Fibroblast of lung (primary cell): ENCODE data around the gene SLC6A20. TPM values are rescaled to one million over a fixed set of nuclear protein-coding genes. Genes with fewer than 3 reads are reported as not detected.

Source experiments
- polyA plus RNA-seq, 2 donors: library from polyadenylated mRNA; depleted of rRNA in 1 of 2; stranded (reverse) in 1 of 2; unstranded in 1 of 2; fragments of >200 nt; gene quantifications; 2 replicates each; pipeline ENCODE4 v1.2.1, GENCODE V29; 2011 to 2012; ENCODE audit warnings: missing spikeins in 1 of 2
- total RNA-seq: library from RNA; depleted of rRNA; stranded (reverse); fragments of >200 nt; gene quantifications from 2 replicates; pipeline ENCODE4 v1.2.1, GENCODE V29; 2014

Gene SLC6A20
- total and polyA plus RNA-seq, 2 donors (not counting 1 experiment from before 2014, with no cell fraction given): not detected

Other genes with a start within 250 kb of the SLC6A20 start
- gene LIMD1, start 201.8 kb downstream of the SLC6A20 start, total RNA-seq: 20.0 and 33.9 TPM in 2 replicates
- 16.0 and 16.8 TPM in 2 replicates for gene LIMD1, start 201.8 kb downstream of the SLC6A20 start, polyA plus RNA-seq
- gene SACM1L, start 107.1 kb downstream of the SLC6A20 start, total RNA-seq: 30.0 and 41.8 TPM in 2 replicates
- gene SACM1L, start 107.1 kb downstream of the SLC6A20 start, polyA plus RNA-seq: 27.1 and 33.3 TPM in 2 replicates
- 12.4 and 16.2 TPM in 2 replicates for gene LZTFL1, start 45.6 kb upstream of the SLC6A20 start, total RNA-seq
- 18.7 and 28.0 TPM in 2 replicates for gene LZTFL1, start 45.6 kb upstream of the SLC6A20 start, polyA plus RNA-seq
- gene CCR9, start 90.0 kb upstream of the SLC6A20 start, total RNA-seq: not detected in 2 replicates
- not detected in 2 replicates for gene CCR9, start 90.0 kb upstream of the SLC6A20 start, polyA plus RNA-seq
- not detected in 2 replicates for gene CXCR6, start 146.9 kb upstream of the SLC6A20 start, total RNA-seq
- gene CXCR6, start 146.9 kb upstream of the SLC6A20 start, polyA plus RNA-seq: 0.02 TPM in 1 of 2 replicates, not detected in the other
- 48.0 and 82.2 TPM in 2 replicates for gene FYCO1, start 199.3 kb upstream of the SLC6A20 start, total RNA-seq
- 19.2 and 24.8 TPM in 2 replicates for gene FYCO1, start 199.3 kb upstream of the SLC6A20 start, polyA plus RNA-seq
- gene XCR1, start 230.9 kb upstream of the SLC6A20 start, total RNA-seq: under 0.01 TPM in 1 of 2 replicates, not detected in the other
- gene XCR1, start 230.9 kb upstream of the SLC6A20 start, polyA plus RNA-seq: 0.01 and 0.02 TPM in 2 replicates